HFFc6 (cell line): ENCODE results near the gene GABBR2. TPM values are rescaled to one million over a fixed set of nuclear protein-coding genes. Genes with fewer than 3 reads are reported as not detected.

Source experiments
- DNase-seq: peaks from one replicate; pipeline ENCODE4 v3.0.0-alpha.2; 2018
- H3K27ac Mint-ChIP-seq: 2 replicates; pipeline ENCODE4 v1.8.0; 2020; ENCODE audit warnings: mild to moderate bottlenecking, mixed read lengths
- H3K27me3 Mint-ChIP-seq: 2 replicates; pipeline ENCODE4 v1.8.0; 2021; ENCODE audit warnings: mild to moderate bottlenecking, moderate library complexity, mixed read lengths; ENCODE audit not compliant: insufficient read depth
- H3K36me3 Mint-ChIP-seq: 2 replicates; pipeline ENCODE4 v1.8.0; 2021; ENCODE audit warnings: low read depth, mixed read lengths
- H3K4me1 Mint-ChIP-seq: 2 replicates; pipeline ENCODE4 v1.8.0; 2020; ENCODE audit warnings: low read depth, mixed read lengths
- H3K4me3 Mint-ChIP-seq: 2 replicates; pipeline ENCODE4 v1.8.0; 2020; ENCODE audit warnings: mild to moderate bottlenecking, moderate library complexity, mixed read lengths
- H3K9me3 Mint-ChIP-seq: 2 replicates; pipeline ENCODE4 v1.8.0; 2020; ENCODE audit warnings: mild to moderate bottlenecking, mixed read lengths
- total RNA-seq, 6 experiments: library from RNA; stranded (reverse); fragmentation: NEBNext Ultra II Directional; extraction: Animal tissue kit (Norgen Biotek cat#: 25700); gene quantifications; 2 replicates in 1 of 6; 3 replicates in 5 of 6; pipeline ENCODE4 v1.2.3, GENCODE V29; 2021
- TF ChIP-seq, protein P1 (sequence below): fragments of 200-600 bp; sonication (generic); IDR thresholded peaks from 2 replicates; pipeline ENCODE4 v1.5.0; 2021; ENCODE audit warnings: antibody characterized with exemption, mild to moderate bottlenecking

Gene GABBR2
- total RNA-seq, 6 experiments from 2014 or later, result 3.1 to 9.3 (median 7.6) TPM

- DNase-seq, result no peak
- Mint-ChIP-seq H3K4me3 (no peak overlapping the region), H3K27me3 (no peaks in the 10 kb centered on the region; the same call in 1 of the 2 replicates), H3K9me3 (no peaks in the 10 kb centered on the region), H3K27ac (no peak overlapping the region), H3K36me3 (no peaks in the 10 kb centered on the region), H3K4me1 (peaks cover 3% of the 10 kb centered on the region)
- TF ChIP-seq, protein P1, sequence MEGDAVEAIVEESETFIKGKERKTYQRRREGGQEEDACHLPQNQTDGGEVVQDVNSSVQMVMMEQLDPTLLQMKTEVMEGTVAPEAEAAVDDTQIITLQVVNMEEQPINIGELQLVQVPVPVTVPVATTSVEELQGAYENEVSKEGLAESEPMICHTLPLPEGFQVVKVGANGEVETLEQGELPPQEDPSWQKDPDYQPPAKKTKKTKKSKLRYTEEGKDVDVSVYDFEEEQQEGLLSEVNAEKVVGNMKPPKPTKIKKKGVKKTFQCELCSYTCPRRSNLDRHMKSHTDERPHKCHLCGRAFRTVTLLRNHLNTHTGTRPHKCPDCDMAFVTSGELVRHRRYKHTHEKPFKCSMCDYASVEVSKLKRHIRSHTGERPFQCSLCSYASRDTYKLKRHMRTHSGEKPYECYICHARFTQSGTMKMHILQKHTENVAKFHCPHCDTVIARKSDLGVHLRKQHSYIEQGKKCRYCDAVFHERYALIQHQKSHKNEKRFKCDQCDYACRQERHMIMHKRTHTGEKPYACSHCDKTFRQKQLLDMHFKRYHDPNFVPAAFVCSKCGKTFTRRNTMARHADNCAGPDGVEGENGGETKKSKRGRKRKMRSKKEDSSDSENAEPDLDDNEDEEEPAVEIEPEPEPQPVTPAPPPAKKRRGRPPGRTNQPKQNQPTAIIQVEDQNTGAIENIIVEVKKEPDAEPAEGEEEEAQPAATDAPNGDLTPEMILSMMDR, result no peak
Observed at GRCh38 chr9:98385751-98386150, 323.0 kb downstream of the GABBR2 start.

DNA sequence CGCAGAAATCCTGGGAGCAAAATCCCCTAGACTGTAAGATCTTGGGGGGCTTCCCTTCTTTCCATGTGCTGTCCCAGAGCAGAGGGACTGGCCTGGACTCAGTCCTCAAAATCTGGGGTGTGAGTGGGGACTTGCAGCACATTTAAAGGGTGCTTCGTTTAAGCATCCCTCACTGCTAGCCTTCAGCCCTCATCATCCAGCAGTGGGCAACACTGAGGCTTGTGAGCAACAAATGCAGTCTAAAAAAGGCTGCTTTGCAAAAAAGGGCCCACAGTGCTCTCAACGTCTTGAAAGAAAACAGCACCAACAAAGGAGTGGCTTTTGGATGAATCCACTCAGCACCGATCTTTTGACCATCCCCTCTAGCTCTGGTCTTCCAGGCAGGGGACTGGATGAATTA is 325.0 kb downstream of the GABBR2 start:
- Mint-ChIP-seq H3K27ac (no peak overlapping the region), H3K36me3 (no peaks in the 10 kb centered on the region), H3K27me3 (no peaks in the 10 kb centered on the region), H3K4me3 (no peak overlapping the region), H3K9me3 (no peaks in the 10 kb centered on the region), H3K4me1 (peaks cover 23% of the 10 kb centered on the region)
- DNase-seq, result peak; percentile 28
- TF ChIP-seq, protein P1, result peak; percentile 58

GRCh38 chr9:98381311-98382103 is 327.2 kb downstream of the GABBR2 start:
- H3K9me3 Mint-ChIP-seq, result no peaks in the 10 kb centered on the region

DNA sequence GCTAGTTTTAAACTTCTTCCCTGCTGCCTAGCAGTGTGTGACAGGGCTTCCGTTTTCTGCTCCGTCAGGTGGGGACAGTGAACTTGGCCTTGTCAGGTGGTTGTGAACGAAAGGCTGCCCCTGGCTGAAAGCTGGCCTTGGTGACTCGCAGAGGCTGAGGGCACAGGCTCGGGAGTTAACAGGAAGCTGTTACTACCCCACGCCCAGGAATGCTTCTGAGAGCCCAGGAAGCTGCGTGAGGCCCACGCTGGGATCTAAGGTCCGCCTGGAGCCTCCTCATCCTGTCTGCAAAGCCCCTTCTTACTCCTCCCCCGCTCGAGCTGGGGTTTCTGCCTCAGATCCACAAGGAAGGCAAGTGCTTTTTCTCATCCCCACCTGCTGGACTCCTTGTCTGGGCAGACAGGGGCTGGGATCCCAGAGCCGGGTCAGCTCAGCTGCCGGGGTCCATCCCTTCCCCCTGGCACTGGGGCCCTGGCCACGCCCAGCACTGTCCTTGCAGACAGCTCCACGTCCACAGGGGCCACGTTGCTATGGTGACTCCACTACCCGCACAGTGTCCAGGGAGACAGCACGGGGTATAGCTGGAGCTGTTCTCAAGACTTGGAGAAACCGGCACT is 328.6 kb downstream of the GABBR2 start:
- H3K27ac Mint-ChIP-seq, result peak overlapping the region; percentile 89
- DNase-seq, result peak; percentile 37
- no peaks in the 10 kb centered on the region for H3K36me3 Mint-ChIP-seq
- H3K27me3 Mint-ChIP-seq, result no peaks in the 10 kb centered on the region
- H3K4me3 Mint-ChIP-seq, result peak overlapping the region; percentile 58
- no peaks in the 10 kb centered on the region for H3K9me3 Mint-ChIP-seq
- TF ChIP-seq, protein P1, result no peak
- H3K4me1 Mint-ChIP-seq, result peaks cover 50% of the 10 kb centered on the region

More at GRCh38 chr9:98381311-98382103, 327.2 kb downstream of the GABBR2 start:
- H3K27ac Mint-ChIP-seq, result no peak overlapping the region
- no peak overlapping the region for H3K4me3 Mint-ChIP-seq
- no peaks in the 10 kb centered on the region for H3K36me3 Mint-ChIP-seq
- TF ChIP-seq, protein P1, result no peak
- H3K4me1 Mint-ChIP-seq, result peaks cover 36% of the 10 kb centered on the region
- H3K27me3 Mint-ChIP-seq, result no peaks in the 10 kb centered on the region
- DNase-seq, result no peak

DNA sequence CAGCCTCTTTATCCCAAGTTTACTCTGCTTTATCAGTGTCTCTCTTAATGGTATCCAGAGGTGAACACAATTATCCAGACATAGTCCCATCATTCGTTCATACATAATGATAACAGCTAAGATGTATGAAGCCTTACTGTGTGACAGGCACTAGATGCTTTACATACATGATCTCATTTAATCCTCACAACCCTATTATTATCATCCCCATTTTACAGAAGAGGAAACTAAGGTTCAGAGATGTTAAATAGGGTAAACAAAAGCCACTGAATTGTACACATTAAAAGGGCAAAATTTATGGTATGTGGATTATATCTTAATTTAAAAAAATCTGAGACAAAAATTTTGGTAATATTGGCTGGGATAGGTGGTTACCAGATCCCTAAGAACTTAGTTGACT is 329.2 kb downstream of the GABBR2 start:
- no peaks in the 10 kb centered on the region for H3K27me3 Mint-ChIP-seq
- TF ChIP-seq, protein P1, result no peak
- peak overlapping the region; percentile 89 for H3K27ac Mint-ChIP-seq
- H3K36me3 Mint-ChIP-seq, result no peaks in the 10 kb centered on the region
- no peak for DNase-seq
- no peak overlapping the region for H3K4me3 Mint-ChIP-seq
- peaks cover 56% of the 10 kb centered on the region for H3K4me1 Mint-ChIP-seq
- no peaks in the 10 kb centered on the region for H3K9me3 Mint-ChIP-seq
